ENCODE data around the gene TNS3. TPM values are rescaled to one million over a fixed set of nuclear protein-coding genes. Genes with fewer than 3 reads are reported as not detected.

The TNS3 gene
- total RNA-seq, 1 experiment from 2014 or later: 135 TPM

DNA sequence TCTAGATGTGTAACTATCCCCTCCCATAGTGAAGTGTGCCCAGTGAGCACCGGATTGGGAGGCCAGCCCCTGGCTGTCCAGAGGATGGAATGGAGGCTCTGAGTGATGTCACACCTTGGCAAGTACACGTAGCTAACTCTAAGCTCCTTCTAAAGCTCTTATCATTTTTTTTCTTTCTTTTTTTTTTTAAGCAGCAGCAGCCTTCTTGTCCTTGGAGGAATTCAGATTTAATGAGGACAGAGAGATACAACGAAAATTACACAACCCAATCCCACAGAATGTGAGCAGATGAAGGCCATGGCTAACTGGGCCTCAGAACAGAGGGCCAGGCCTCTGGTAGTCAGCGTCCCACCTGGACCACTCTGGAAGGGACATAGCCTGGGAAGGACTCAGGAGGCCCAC, 11.3 kb downstream of the TNS3 start:
- CTCF ChIA-PET: interaction anchor here (0.9 to 1.8 kb wide), 4 partner anchors 31 to 135 kb away, joined by 3 to 6 read pairs (median 4); no protein-coding TSS in a partner anchor
- Mint-ChIP-seq H3K4me3 (ENCODE audit: low read depth, unreplicated experiment) (peak overlapping the region; percentile 42), H3K27me3 (ENCODE audit: unreplicated experiment) (no peaks in the 10 kb centered on the region), H3K27ac (ENCODE audit: unreplicated experiment) (peak overlapping the region; percentile 35), H3K36me3 (ENCODE audit: insufficient read depth, unreplicated experiment) (peaks cover 59% of the 10 kb centered on the region), H3K4me1 (ENCODE audit: low read depth, unreplicated experiment) (peaks cover 62% of the 10 kb centered on the region), H3K9me3 (ENCODE audit: low read depth, unreplicated experiment) (no peaks in the 10 kb centered on the region)
- intact Hi-C loops (cut with micrococcal nuclease; ENCODE audit: unreplicated experiment): no loop called here
- DNase-seq: no peak
- TF ChIP-seq, protein P1, sequence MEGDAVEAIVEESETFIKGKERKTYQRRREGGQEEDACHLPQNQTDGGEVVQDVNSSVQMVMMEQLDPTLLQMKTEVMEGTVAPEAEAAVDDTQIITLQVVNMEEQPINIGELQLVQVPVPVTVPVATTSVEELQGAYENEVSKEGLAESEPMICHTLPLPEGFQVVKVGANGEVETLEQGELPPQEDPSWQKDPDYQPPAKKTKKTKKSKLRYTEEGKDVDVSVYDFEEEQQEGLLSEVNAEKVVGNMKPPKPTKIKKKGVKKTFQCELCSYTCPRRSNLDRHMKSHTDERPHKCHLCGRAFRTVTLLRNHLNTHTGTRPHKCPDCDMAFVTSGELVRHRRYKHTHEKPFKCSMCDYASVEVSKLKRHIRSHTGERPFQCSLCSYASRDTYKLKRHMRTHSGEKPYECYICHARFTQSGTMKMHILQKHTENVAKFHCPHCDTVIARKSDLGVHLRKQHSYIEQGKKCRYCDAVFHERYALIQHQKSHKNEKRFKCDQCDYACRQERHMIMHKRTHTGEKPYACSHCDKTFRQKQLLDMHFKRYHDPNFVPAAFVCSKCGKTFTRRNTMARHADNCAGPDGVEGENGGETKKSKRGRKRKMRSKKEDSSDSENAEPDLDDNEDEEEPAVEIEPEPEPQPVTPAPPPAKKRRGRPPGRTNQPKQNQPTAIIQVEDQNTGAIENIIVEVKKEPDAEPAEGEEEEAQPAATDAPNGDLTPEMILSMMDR (IDR thresholded peaks at IDR 0.05; ENCODE audit: unreplicated experiment): no peak
- no TSS peak for BruUV-seq (replicated peaks)

DNA sequence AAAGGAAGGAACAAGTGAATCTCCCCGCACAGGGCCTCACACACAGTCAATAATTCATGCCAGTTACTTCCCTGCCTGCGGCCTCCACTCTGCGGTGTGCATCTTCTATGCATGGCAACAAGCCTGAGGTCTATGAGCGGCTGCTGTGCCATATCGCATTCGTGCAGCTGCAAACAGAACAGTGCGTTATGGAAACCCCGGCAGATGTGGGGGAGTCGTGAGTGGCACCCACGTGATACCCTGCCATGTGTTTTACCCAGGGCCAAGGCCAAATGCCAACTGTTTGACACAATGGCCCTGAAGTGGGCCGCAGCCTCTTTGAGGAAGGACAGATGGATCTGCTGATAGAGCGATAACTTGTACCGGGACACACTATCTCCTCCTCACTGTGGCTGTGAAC, 13.4 kb downstream of the TNS3 start:
- DNase-seq: no peak
- intact Hi-C loops (cut with micrococcal nuclease; ENCODE audit: unreplicated experiment): no loop called here
- no peaks in the 10 kb centered on the region for H3K9me3 Mint-ChIP-seq (ENCODE audit: low read depth, unreplicated experiment)
- no TSS peak for BruUV-seq (replicated peaks)
- no peak overlapping the region for H3K27ac Mint-ChIP-seq (ENCODE audit: unreplicated experiment)
- CTCF ChIA-PET: no interaction called here
- H3K4me1 Mint-ChIP-seq (ENCODE audit: low read depth, unreplicated experiment): peaks cover 45% of the 10 kb centered on the region
- TF ChIP-seq, protein P1 (IDR thresholded peaks at IDR 0.05; ENCODE audit: unreplicated experiment): no peak
- peaks cover 46% of the 10 kb centered on the region for H3K36me3 Mint-ChIP-seq (ENCODE audit: insufficient read depth, unreplicated experiment)
- no peak overlapping the region for H3K4me3 Mint-ChIP-seq (ENCODE audit: low read depth, unreplicated experiment)
- H3K27me3 Mint-ChIP-seq (ENCODE audit: unreplicated experiment): no peaks in the 10 kb centered on the region

DNA sequence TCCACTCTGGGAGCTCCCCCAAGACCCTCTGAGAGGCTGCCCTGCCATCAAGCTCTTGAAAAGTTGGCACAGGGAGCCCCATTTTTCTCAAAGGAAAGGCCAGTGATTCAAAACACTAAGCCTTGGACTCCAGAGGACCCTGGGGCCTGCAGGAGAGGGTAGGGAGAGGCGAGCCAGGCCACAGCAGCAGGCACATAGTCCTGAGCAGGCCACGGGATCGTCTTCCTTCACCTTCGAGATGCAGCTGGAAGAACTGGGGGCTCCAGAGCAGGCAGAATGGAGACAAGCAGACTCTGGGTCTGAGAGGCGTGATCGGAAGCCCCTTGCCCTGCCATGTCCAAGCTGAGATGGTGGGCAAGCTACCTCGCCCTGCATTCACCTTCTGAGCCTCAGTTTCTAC, 13.9 kb downstream of the TNS3 start:
- Mint-ChIP-seq H3K4me1 (ENCODE audit: low read depth, unreplicated experiment) (peaks cover 40% of the 10 kb centered on the region), H3K4me3 (ENCODE audit: low read depth, unreplicated experiment) (no peak overlapping the region), H3K36me3 (ENCODE audit: insufficient read depth, unreplicated experiment) (peaks cover 41% of the 10 kb centered on the region), H3K27me3 (ENCODE audit: unreplicated experiment) (no peaks in the 10 kb centered on the region), H3K9me3 (ENCODE audit: low read depth, unreplicated experiment) (no peaks in the 10 kb centered on the region), H3K27ac (ENCODE audit: unreplicated experiment) (no peak overlapping the region)
- TF ChIP-seq, protein P1 (IDR thresholded peaks at IDR 0.05; ENCODE audit: unreplicated experiment): no peak
- intact Hi-C loops (cut with micrococcal nuclease; ENCODE audit: unreplicated experiment): no loop called here
- BruUV-seq (replicated peaks): no TSS peak
- no peak for DNase-seq
- CTCF ChIA-PET: interaction anchor here (0.7 kb wide), 1 partner anchor 96 kb away, joined by 3 read pairs; no protein-coding TSS in a partner anchor

DNA sequence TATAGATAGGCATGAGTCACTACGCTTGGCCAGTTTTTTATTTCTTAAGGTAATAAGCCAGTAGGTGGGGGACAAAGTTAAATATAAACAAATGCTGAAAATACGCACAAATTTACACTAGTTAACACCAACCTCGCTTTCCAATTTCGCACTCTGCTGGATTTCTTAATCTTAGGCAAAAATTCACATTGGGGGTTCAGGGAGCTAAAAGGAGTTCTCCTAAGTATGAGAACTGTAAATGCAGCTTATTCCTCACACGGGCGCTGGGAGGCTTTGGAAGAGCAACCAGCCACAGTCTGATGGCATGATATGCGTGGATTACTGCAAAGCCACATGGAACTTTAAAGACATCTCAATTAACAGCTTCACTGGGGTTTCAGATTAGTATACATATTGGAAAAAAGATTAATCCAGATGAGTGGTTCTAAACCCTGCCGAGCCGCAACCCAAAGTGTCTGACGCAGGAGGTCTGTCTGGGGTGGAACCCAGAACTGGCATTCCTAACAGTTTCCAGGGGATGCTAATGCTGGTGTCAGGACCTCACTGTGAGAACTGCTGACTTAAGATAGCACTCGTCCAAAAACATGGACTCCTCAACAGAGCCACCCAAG, 16.2 kb downstream of the TNS3 start:
- H3K36me3 Mint-ChIP-seq (ENCODE audit: insufficient read depth, unreplicated experiment): peaks cover 26% of the 10 kb centered on the region
- no peak overlapping the region for H3K27ac Mint-ChIP-seq (ENCODE audit: unreplicated experiment)
- CTCF ChIA-PET: interaction anchor here (0.9 kb wide), 1 partner anchor 9 kb away, joined by 4 read pairs; no protein-coding TSS in a partner anchor
- H3K9me3 Mint-ChIP-seq (ENCODE audit: low read depth, unreplicated experiment): no peaks in the 10 kb centered on the region
- H3K4me3 Mint-ChIP-seq (ENCODE audit: low read depth, unreplicated experiment): no peak overlapping the region
- TF ChIP-seq, protein P1 (IDR thresholded peaks at IDR 0.05; ENCODE audit: unreplicated experiment): no peak
- intact Hi-C loops (cut with micrococcal nuclease; ENCODE audit: unreplicated experiment): no loop called here
- H3K4me1 Mint-ChIP-seq (ENCODE audit: low read depth, unreplicated experiment): peaks cover 17% of the 10 kb centered on the region
- no TSS peak for BruUV-seq (replicated peaks)
- DNase-seq: no peak
- no peaks in the 10 kb centered on the region for H3K27me3 Mint-ChIP-seq (ENCODE audit: unreplicated experiment)
